ENCODE results near the gene PPIL4. TPM values are rescaled to one million over a fixed set of nuclear protein-coding genes. Genes with fewer than 3 reads are reported as not detected.

The PPIL4 gene
- total and polyA plus RNA-seq, 2 donors from 2014 or later: 18.0 to 30.1 TPM

- Histone ChIP-seq H3K27me3 (ENCODE audit: control insufficient read depth, insufficient read depth, low read length) (no peaks in the 10 kb centered on the region), H3K4me1 (ENCODE audit: control insufficient read depth in 2 of 3, insufficient read depth in 2 of 3, low read depth in 1 of 3, low read length in 3 of 3) (peaks cover 0 to 8% (median 6%) of the 10 kb centered on the region in 3 donors), H3K27ac (ENCODE audit: low read depth in 2 of 2, low read length in 2 of 2) (peak overlapping the region; percentile 93 to 97), H3K36me3 (ENCODE audit: control insufficient read depth in 2 of 3, insufficient read depth in 3 of 3, low read length in 3 of 3) (peaks cover 0 to under 1% (median 0%) of the 10 kb centered on the region in 3 donors), H3K9me3 (ENCODE audit: control insufficient read depth in 2 of 3, insufficient read depth in 1 of 3, low read length in 3 of 3) (no peaks in the 10 kb centered on the region), H3K4me3 (ENCODE audit: low read length in 3 of 3) (peak overlapping the region; percentile 82 to 100 (median 99)), H3K9ac (ENCODE audit: low read length in 3 of 3) (peak overlapping the region; percentile 68 to 100 (median 99))
- no peak for TF ChIP-seq CTCF (IDR thresholded peaks at IDR 0.05; ENCODE audit: borderline replicate concordance, extremely low read depth, insufficient read depth)
- peak; percentile 72 to 87 (median 78) for DNase-seq
- no peak for FAIRE-seq
- intact Hi-C loops (cut with DNase I): no loop called here
Observed at GRCh38 chr6:149545258-149545753, 537 bp downstream of the PPIL4 start.

- no peaks in the 10 kb centered on the region for H3K9me3 ChIP-seq (ENCODE audit: control insufficient read depth in 2 of 3, insufficient read depth in 1 of 3, low read length in 3 of 3)
- intact Hi-C loops (cut with DNase I): no loop called here
- H3K9ac ChIP-seq (ENCODE audit: low read length in 3 of 3): peak overlapping the region; percentile 68 to 100 (median 99)
- peak overlapping the region; percentile 82 to 100 (median 99) for H3K4me3 ChIP-seq (ENCODE audit: low read length in 3 of 3)
- peak overlapping the region; percentile 93 to 97 for H3K27ac ChIP-seq (ENCODE audit: low read depth in 2 of 2, low read length in 2 of 2)
- H3K27me3 ChIP-seq (ENCODE audit: control insufficient read depth, insufficient read depth, low read length): no peaks in the 10 kb centered on the region
- DNase-seq (no peak), FAIRE-seq (no peak)
- TF ChIP-seq CTCF (IDR thresholded peaks at IDR 0.05; ENCODE audit: borderline replicate concordance, extremely low read depth, insufficient read depth): no peak
- peaks cover 0 to 3% (median 0%) of the 10 kb centered on the region in 3 donors for H3K36me3 ChIP-seq (ENCODE audit: control insufficient read depth in 2 of 3, insufficient read depth in 3 of 3, low read length in 3 of 3)
- H3K4me1 ChIP-seq (ENCODE audit: control insufficient read depth in 2 of 3, insufficient read depth in 2 of 3, low read depth in 1 of 3, low read length in 3 of 3): peaks cover 0 to 8% (median 6%) of the 10 kb centered on the region in 3 donors
Observed at GRCh38 chr6:149544646-149545257, 1.1 kb downstream of the PPIL4 start.

GRCh38 chr6:149541139-149541538 is 4.7 kb downstream of the PPIL4 start:
- Histone ChIP-seq H3K27me3 (ENCODE audit: control insufficient read depth, insufficient read depth, low read length) (no peaks in the 10 kb centered on the region), H3K36me3 (ENCODE audit: control insufficient read depth in 2 of 3, insufficient read depth in 3 of 3, low read length in 3 of 3) (peaks cover 10 to 17% (median 11%) of the 10 kb centered on the region in 3 donors), H3K9ac (ENCODE audit: low read length in 3 of 3) (no peak overlapping the region), H3K27ac (ENCODE audit: low read depth in 2 of 2, low read length in 2 of 2) (no peak overlapping the region), H3K9me3 (ENCODE audit: control insufficient read depth in 2 of 3, insufficient read depth in 1 of 3, low read length in 3 of 3) (no peaks in the 10 kb centered on the region), H3K4me3 (ENCODE audit: low read length in 3 of 3) (no peak overlapping the region), H3K4me1 (ENCODE audit: control insufficient read depth in 2 of 3, insufficient read depth in 2 of 3, low read depth in 1 of 3, low read length in 3 of 3) (peaks cover 0 to 8% (median 6%) of the 10 kb centered on the region in 3 donors)
- DNase-seq: no peak
- FAIRE-seq: no peak
- no peak for TF ChIP-seq CTCF (IDR thresholded peaks at IDR 0.05; ENCODE audit: borderline replicate concordance, extremely low read depth, insufficient read depth)
- intact Hi-C loops (cut with DNase I): no loop called here
